SHP77 treated with DMSO at 0.1 percent for 48 hours (cell line): Measurements from ENCODE around the gene TRIM26.
A peak's percentile ranks its signal among the peaks of the same experiment; 100 is the strongest.
"Not testable (repeated sequence)": the region's sequence is repeated elsewhere in the genome, so short reads cannot be mapped to it uniquely, and the experiment has no call there.

Source experiments
- DNase-seq: peaks from one replicate; lab custom pipeline; 2025; lab: John Stamatoyannopoulos, UW

TRIM26 gene

GRCh38 chr6:30212865-30213666 is at the start of gene TRIM26:
Gene TRIM26 (minus strand): TSS chr6:30213406. CDS start chr6:30199103, 14,303 bp downstream.
- DNase-seq, result peak; percentile 92

- DNase-seq, result no peak
These were observed 46.9 kb upstream of the TRIM26 start for GRCh38 chr6:30260036-30260504.

GRCh38 chr6:30259140-30260035 is 46.2 kb upstream of the TRIM26 start:
- DNase-seq, result no peak

- no peak for DNase-seq
These were observed 45.0 kb upstream of the TRIM26 start for GRCh38 chr6:30258204-30258603.

GRCh38 chr6:30252417-30252816 is 39.2 kb upstream of the TRIM26 start:
- DNase-seq, result not testable (repeated sequence)

- no peak for DNase-seq
These were observed 31.4 kb upstream of the TRIM26 start for GRCh38 chr6:30244560-30244959.

- DNase-seq, result no peak
These were observed 25.1 kb upstream of the TRIM26 start for GRCh38 chr6:30238178-30238795.

GRCh38 chr6:30234356-30234755 is 21.1 kb upstream of the TRIM26 start:
- no peak for DNase-seq

- no peak for DNase-seq
These were observed 17.9 kb upstream of the TRIM26 start for GRCh38 chr6:30231067-30231466.

GRCh38 chr6:30227763-30228487 is 14.7 kb upstream of the TRIM26 start:
- no peak for DNase-seq

- DNase-seq, result no peak
These were observed 14.1 kb upstream of the TRIM26 start for GRCh38 chr6:30227242-30227722.

- no peak for DNase-seq
These were observed 10.1 kb upstream of the TRIM26 start for GRCh38 chr6:30223339-30223738.

GRCh38 chr6:30221956-30222355 is 8.8 kb upstream of the TRIM26 start:
- not testable (repeated sequence) for DNase-seq

GRCh38 chr6:30221395-30221794 is 8.2 kb upstream of the TRIM26 start:
- DNase-seq, result not testable (repeated sequence)

GRCh38 chr6:30219244-30219643 is 6.0 kb upstream of the TRIM26 start:
- DNase-seq, result peak; percentile 32

- no peak for DNase-seq
These were observed 2.9 kb upstream of the TRIM26 start for GRCh38 chr6:30216096-30216495.

- no peak for DNase-seq
These were observed 1.4 kb upstream of the TRIM26 start for GRCh38 chr6:30214657-30214982.

- DNase-seq, result peak; percentile 26
These were observed 901 bp upstream of the TRIM26 start for GRCh38 chr6:30213957-30214656.

- no peak for DNase-seq
These were observed 406 bp upstream of the TRIM26 start for GRCh38 chr6:30213667-30213956.

GRCh38 chr6:30211899-30212298 is 1.3 kb downstream of the TRIM26 start:
- no peak for DNase-seq

GRCh38 chr6:30211306-30211705 is 1.9 kb downstream of the TRIM26 start:
- DNase-seq, result no peak
